ENCODE measurements around the gene GABRR3.

The GABRR3 gene

GRCh38 chr3:97957617-97958311 is 77.4 kb downstream of the GABRR3 start:
- DNase-seq (ENCODE audit: low spot score): no peak

GRCh38 chr3:97956051-97956450 is 79.1 kb downstream of the GABRR3 start:
- DNase-seq (ENCODE audit: low spot score): no peak

DNA sequence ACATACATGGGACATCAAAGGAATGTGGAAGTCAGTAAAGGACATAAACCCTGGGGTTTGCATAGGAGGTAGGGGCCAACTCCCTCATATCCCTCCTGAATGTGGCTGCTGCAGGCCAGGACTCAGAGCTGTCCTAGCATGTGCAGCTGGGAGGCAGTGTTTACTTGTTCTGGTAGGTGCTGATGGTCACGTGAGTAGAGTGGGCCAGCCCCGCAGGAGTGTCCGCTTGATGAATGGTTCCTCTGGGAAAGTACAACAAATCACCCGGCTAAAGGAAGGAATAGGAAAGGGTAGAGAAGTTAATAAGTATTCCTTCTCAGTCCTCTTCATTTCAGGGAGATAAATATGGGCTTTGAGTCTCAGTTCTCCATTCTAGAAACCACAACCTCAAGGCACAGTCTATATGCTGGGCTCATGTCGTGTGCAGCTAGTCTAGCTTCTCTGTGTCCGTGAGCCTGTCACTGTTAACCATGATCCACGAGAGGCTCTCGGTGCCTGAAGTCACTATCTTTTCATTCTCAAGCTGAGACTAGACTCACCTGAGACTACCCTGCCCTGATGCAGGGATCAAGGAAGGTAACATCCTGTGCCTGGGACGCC is 80.8 kb downstream of the GABRR3 start:
- DNase-seq (ENCODE audit: low spot score): no peak

DNA sequence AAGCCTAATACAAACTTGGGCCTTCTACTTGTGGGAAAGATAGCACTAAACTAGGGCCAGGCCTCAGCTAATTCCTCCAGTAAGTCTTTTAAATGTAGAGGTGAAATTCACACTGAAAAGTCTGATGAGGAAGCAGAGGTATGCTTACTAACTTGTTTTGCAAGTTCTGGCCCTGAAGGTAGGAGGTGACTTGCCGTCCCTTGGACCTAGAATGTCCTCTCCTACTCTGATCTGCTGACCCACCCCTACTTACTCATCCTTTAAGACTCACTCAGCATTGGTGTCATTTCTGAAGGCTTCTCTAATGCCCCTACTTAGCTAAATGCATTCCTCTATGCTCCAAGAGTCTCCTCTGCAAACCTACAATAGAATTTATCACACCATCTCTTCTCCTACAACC is 82.2 kb downstream of the GABRR3 start:
- no peak for DNase-seq (ENCODE audit: low spot score)

- DNase-seq (ENCODE audit: low spot score): no peak
These were observed 82.8 kb downstream of the GABRR3 start for GRCh38 chr3:97952280-97952679.

DNA sequence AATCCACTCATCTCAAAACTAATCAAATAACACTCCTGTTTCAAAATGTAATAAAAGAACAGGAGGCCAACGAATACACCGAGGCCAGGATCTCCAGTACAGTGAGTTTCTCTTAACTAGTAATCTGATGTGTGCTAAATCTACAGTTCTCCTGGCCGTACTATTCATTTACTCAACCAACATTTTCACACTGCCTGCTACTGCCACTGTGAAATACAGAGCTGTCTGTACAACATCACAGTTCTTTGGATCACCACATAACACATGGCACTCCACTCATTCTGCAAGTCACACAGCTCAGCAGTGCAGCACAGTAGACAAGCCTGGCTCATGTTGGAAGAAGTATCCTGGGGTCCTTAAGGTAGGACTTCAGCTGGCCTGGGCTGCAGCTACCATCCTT is 84.8 kb downstream of the GABRR3 start:
- no peak for DNase-seq (ENCODE audit: low spot score)

DNA sequence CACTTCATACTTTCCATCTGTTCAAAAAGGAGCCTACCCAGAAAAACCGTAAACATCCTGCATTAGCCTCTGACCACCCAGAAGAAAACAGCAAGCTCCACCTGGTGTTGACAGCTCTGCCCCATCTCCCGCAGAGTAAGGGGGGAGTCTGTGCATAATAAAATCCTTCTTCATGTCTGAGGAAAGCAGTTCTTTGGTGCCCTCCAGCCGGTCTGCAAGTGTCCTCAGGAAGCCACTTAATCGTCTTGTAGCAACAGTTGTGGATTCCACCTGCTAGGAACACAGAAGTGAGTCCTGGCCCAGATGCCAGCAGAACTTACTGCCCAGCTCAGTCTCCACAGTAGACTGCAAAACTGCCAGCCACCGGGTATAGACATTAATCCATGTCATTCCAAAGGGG is 85.4 kb downstream of the GABRR3 start:
- DNase-seq (ENCODE audit: low spot score): no peak

DNA sequence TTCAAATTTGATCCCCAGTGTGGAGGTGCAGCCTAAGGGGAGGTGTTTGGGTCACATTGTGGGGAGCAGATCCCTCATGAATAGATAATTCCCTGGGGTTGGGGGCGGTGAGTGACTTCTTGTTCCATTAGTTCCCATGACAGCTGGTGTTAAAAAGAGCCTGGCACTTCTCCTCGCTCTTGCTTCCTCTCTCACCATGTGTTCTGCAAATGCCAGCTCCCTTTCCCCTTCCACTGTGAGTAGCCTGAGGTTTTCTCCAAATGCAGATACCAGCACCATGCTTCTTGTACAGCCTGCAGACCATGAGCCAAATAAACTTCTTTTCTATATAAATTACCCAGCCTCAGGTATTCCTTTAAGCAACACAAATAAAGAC is 86.0 kb downstream of the GABRR3 start:
- no peak for DNase-seq (ENCODE audit: low spot score)

DNA sequence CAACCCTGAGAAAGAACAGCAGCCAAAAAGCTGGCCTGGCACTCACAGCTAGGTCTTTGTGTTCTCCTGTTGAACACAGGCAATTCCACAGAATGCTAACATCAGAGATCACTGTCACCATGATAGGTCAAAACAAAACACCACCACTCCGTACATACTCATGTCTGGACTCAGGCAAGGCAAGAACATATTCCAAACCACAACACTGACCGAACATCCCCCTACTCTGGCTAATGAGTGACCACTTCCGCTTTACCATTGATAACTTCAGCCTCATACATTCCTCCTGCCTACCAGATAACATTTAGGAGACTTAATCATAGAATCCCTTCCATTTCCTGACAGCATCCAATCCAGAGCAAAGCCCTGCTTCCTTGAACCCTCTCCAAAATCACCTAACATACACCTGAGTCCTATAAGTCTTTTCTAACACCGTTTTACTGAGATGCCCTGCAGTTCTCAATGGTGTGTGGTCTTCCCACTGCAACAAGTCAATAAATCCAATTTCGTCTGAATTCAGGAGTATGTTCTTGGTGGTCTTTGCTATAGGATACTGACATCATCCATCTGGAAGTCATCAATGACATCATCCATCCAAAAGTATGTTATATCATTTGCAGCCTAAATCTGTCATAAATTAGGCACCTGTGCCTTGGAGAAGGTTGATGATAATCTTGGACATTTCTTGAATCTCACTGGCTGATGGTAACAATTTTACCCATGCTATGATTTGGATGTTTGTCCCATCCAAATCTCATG is 86.6 kb downstream of the GABRR3 start:
- DNase-seq (ENCODE audit: low spot score): no peak

DNA sequence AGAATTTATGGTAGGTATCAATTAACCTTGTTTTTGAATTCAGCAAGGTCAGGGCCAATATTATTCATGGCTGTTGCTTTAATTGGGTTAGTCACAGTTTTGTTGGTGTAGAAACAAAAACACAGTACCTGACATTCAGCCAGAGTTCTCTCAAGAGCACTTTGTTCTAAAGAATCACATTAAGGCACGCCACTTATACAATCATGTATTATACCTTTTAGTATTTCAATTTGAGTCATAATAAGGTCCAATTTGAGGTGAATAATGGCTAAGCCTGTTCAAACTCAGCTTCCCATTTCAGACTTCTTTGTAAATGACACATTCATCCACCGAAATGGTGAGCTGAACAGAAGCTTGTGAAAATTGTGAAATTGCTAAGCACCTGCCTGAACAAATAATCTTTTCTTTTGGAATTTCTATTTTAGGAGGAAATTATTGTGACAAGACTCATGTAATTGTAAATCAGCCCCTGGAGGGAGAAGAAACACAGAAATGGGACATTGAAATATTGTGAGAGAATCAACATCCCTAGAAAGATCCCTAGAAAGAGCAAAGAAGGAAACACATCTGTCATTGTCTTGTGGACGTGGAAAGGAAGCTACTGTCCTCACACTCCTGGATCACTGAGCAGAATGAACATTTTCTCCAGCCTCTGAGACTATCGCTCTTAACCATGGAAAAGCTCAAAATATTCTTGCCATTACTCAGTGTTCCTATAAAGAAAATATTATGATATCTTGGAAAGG is 92.1 kb downstream of the GABRR3 start:
- no peak for DNase-seq (ENCODE audit: low spot score)

- peak; percentile 12 for DNase-seq (ENCODE audit: low spot score)
These were observed 95.1 kb downstream of the GABRR3 start for GRCh38 chr3:97940034-97940433.

- no peak for DNase-seq (ENCODE audit: low spot score)
These were observed 95.7 kb downstream of the GABRR3 start for GRCh38 chr3:97939401-97939800.

DNA sequence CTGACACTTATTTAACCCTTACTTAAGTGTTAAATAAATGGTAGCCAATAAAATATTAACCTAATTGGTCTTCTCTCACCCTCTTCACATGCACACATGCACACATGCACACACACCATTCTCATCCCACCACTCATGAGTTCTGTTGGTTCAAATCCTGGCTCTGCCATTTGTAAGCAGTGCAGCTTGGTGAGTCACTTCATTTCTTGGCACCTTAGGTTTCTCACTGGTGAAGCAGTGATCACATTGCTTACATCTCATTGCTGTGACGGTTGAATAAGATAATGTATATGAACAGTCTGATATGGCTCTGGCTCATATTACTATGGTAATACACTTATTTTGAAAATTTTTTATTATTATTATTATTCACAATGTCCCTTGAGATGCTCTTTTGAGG is 96.7 kb downstream of the GABRR3 start:
- DNase-seq (ENCODE audit: low spot score): no peak

DNA sequence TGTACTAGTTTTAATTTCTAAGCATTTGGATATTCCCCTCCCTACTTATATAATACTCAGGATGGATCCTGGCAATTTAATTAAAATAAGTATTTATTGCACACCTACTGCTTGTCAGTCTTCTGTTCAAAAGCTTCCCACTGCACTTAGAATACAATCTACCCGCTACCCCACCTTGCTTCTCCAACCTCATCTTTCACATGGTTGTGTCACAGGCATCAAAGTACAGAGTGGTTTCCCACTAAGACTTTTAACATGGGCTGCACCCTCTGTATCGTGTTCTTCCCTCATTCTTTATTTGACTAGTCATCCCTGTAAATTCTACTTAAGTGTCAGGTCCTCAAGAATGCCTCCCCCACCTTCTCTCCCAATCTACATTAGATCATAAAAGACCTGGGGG is 97.9 kb downstream of the GABRR3 start:
- DNase-seq (ENCODE audit: low spot score): no peak

GRCh38 chr3:97935842-97936241 is 99.3 kb downstream of the GABRR3 start:
- no peak for DNase-seq (ENCODE audit: low spot score)
